Gastroesophageal sphincter (tissue), 3 donors: Measurements from ENCODE around the gene MICU1.

Experiments used
- CTCF ChIP-seq, 4 experiments: fragments of 200-600 bp in 2 of 4; fragments of 450-650 bp in 2 of 4; sonication (generic) in 1 of 4; IDR thresholded peaks; one replicate each; pipeline ENCODE4 v1.5.1; 2017 to 2019; ENCODE audit warnings: antibody characterized with exemption in 4 of 4, mild to moderate bottlenecking in 2 of 4, moderate library complexity in 2 of 4
- EP300 ChIP-seq: sonication (generic); formaldehyde crosslinking; IDR thresholded peaks from one replicate; pipeline ENCODE4 v1.6.1; 2017; ENCODE audit warnings: antibody characterized with exemption, mild to moderate bottlenecking
- POLR2A ChIP-seq, 2 donors: fragments of 450-650 bp; IDR thresholded peaks; one replicate each; pipeline ENCODE4 v1.6.1; 2017; ENCODE audit warnings: antibody characterized with exemption in 2 of 2, mild to moderate bottlenecking in 2 of 2, moderate library complexity in 1 of 2
- POLR2AphosphoS5 ChIP-seq: sonication (generic); formaldehyde crosslinking; IDR thresholded peaks from one replicate; pipeline ENCODE4 v1.6.1; 2017; ENCODE audit warnings: antibody characterized with exemption

- TF ChIP-seq CTCF (IDR thresholded peaks at IDR 0.05) (no peak), EP300 (no peak), POLR2A (IDR thresholded peaks at IDR 0.05) (no peak), POLR2AphosphoS5 (no peak)
Observed at GRCh38 chr10:72525689-72526088, 100.2 kb downstream of the MICU1 start.
